Kidney epithelial cell (primary cell): Measurements from ENCODE around the gene GPR39. TPM values are rescaled to one million over a fixed set of nuclear protein-coding genes. Genes with fewer than 3 reads are reported as not detected.

ENCODE experiments used
- DNase-seq: peaks from one replicate; pipeline ENCODE4 v3.0.0-alpha.2; 2010; ENCODE audit warnings: low read depth
- H3K27me3 ChIP-seq: 2 replicates; pipeline ENCODE4 v1.6.0; 2011; ENCODE audit warnings: low read length; ENCODE audit not compliant: control insufficient read depth, insufficient read depth
- H3K36me3 ChIP-seq: 2 replicates; pipeline ENCODE4 v1.5.1; 2011; ENCODE audit warnings: low read length; ENCODE audit not compliant: control insufficient read depth, insufficient read depth
- H3K4me3 ChIP-seq: 2 replicates; pipeline ENCODE4 v1.5.1; 2011; ENCODE audit warnings: low read depth, mild to moderate bottlenecking, control low read depth, low read length
- CTCF ChIP-seq: IDR thresholded peaks from 2 replicates; pipeline ENCODE4 v1.5.1; 2011; ENCODE audit warnings: mild to moderate bottlenecking, moderate library complexity, low read length, control low read depth, inconsistent platforms; ENCODE audit not compliant: insufficient read depth, poor library complexity, severe bottlenecking
- total RNA-seq: library from RNA; depleted of rRNA; stranded (reverse); fragments of >200 nt; gene quantifications from 2 replicates; pipeline ENCODE4 v1.2.3, GENCODE V29; 2015

Gene GPR39
- total RNA-seq, 1 donor from 2014 or later = 5.9 TPM

- no peak overlapping the region for H3K4me3 ChIP-seq
- DNase-seq = no peak
- H3K36me3 ChIP-seq = no peaks in the 10 kb centered on the region
- H3K27me3 ChIP-seq = no peaks in the 10 kb centered on the region
- TF ChIP-seq CTCF = no peak
Observed at GRCh38 chr2:132488491-132488890, 71.9 kb downstream of the GPR39 start.

GRCh38 chr2:132489150-132489549 lies 72.5 kb downstream of the GPR39 start:
- Histone ChIP-seq H3K36me3 (no peaks in the 10 kb centered on the region), H3K27me3 (no peaks in the 10 kb centered on the region), H3K4me3 (no peak overlapping the region)
- no peak for TF ChIP-seq CTCF
- DNase-seq = no peak

- Histone ChIP-seq H3K4me3 (no peak overlapping the region), H3K36me3 (no peaks in the 10 kb centered on the region), H3K27me3 (no peaks in the 10 kb centered on the region)
- no peak for DNase-seq
- TF ChIP-seq CTCF = no peak
Observed at GRCh38 chr2:132495881-132496280, 79.3 kb downstream of the GPR39 start.

- no peaks in the 10 kb centered on the region for H3K27me3 ChIP-seq
- no peak for TF ChIP-seq CTCF
- DNase-seq = no peak
Observed at GRCh38 chr2:132496555-132496954, 80.0 kb downstream of the GPR39 start.

GRCh38 chr2:132497591-132497990 lies 81.0 kb downstream of the GPR39 start:
- TF ChIP-seq CTCF = no peak
- H3K4me3 ChIP-seq = no peak overlapping the region
- no peaks in the 10 kb centered on the region for H3K27me3 ChIP-seq
- H3K36me3 ChIP-seq = no peaks in the 10 kb centered on the region
- DNase-seq = no peak

More at GRCh38 chr2:132496555-132496954, 80.0 kb downstream of the GPR39 start:
- Histone ChIP-seq H3K36me3 (no peaks in the 10 kb centered on the region), H3K4me3 (no peak overlapping the region)

GRCh38 chr2:132503701-132504100 lies 87.1 kb downstream of the GPR39 start:
- no peaks in the 10 kb centered on the region for H3K27me3 ChIP-seq
- no peak for DNase-seq
- TF ChIP-seq CTCF = no peak
- H3K36me3 ChIP-seq = no peaks in the 10 kb centered on the region
- H3K4me3 ChIP-seq = no peak overlapping the region
